ENCODE data around the gene MINK1.

MINK1 gene

DNA sequence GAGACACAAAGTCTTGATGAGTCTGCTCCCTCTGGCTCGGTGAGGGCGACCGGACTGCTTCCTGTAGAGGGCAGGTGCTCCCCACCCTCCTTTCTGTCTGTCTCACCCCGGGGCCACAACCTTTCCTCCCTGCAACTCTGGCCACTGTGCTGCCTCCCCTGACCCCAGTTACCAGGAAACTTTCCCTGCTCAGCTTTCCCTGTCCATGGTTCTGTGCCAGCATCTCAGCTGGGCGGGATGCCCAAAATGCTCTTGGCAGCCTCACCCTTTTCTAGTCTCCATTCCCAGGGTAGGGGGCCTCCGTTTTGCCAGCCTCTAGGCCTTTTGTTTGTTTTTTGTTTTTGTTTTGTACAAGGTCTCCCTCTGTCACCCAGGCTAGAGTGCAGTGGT lies 24.8 kb upstream of the MINK1 start:
- Histone ChIP-seq H3K27ac (peak overlapping the region in 4 of 21 experiments; percentile 25 to 88 (median 86)), H3K4me3 (peak overlapping the region in 4 of 7 experiments; percentile 73 to 89 (median 77))

DNA sequence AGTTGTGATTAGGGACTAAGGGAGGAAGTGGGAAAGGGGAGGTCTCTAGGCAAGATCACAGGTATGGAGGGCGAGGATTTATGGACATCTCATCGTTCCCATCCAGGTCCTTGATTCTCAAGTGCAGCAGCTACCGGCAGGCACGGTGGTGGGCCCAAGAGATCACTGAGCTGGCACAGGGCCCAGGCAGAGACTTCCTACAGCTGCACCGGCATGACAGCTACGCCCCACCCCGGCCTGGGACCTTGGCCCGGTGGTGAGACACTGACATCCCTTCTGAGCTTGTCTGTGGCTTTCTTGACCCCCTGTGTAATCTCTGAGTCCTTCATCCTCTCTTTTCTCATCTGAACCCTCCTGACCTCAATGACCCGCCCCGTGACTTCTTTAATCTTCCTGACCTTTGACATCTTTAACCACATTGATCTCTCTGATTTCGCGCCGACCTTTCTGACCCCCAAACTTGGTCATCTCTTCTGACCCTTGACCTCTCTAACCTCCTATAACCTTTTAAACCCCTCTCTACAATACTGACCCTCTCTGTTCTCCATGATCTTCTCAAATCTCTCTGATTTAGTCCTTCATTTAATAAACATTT lies 22.3 kb upstream of the MINK1 start:
- Histone ChIP-seq H3K27ac (no peak overlapping the region), H3K4me3 (no peak overlapping the region)

DNA sequence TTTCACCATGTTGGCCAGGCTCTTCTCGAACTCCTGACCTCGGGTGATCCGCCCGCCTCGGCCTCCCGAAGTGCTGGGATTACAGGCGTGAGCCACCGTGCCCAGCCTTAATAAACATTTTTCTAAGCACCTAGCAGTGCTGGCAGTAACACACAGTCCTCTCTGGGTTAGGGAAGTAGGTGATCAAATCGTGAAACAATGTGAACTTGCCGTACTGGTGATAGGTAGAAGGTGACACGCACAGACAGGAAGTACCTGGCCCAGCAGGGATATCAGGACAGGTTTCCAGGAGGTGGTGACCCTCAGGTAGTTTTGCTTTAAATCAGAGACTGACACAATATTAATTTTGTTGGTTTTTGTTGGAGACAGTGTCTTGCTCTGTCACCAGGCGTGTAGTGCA lies 21.7 kb upstream of the MINK1 start:
- Histone ChIP-seq H3K27ac (no peak overlapping the region), H3K4me3 (no peak overlapping the region)

DNA sequence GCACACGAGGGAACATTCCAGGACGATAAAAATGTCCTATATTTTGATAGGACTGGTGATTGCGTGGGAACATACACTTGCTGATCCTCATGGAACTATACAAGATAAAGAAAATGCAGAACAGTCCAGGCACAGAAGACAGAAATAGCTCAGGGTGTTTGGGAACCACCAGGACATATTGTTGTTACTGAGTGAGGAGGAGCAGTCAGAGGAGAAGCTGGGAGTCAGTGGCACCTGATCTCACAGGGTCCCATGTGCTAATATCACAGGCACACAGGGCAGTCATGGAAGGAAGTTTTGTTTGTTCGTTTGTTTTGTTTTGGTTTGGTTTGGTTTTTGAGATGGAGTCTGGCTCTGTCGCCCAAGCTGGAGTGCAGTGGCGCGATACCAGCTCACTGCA lies 20.4 kb upstream of the MINK1 start:
- H3K27ac ChIP-seq = no peak overlapping the region

DNA sequence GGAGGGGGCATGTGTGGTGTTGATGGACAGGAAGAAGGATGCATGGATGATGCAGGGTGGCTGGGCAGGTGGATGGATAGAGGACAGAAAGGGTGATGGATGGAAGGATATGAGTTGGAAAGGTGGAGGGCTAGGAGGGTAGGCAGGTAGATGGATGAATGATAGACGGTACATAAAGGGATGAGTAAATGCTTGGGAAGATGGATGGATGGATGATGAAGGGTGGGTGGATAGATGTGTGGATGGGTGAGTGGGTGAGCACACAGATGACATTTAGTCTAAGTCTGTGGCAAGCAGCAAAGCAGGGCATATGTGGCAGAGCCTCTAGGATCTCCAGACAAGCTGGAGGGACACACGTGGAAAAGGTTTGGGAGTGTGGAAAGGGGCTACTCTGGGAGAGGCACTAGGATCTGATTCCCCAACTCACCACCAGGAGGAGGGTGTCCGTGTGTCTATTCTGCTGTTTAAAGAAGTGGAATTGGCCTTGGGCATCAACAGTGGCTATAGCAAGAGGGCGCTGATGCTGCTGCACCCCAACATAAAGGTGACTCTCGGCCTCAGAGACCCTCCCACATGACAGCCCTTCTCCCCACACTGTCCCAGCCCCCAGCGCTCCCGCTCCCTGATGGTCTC lies 18.0 kb upstream of the MINK1 start:
- H3K27ac ChIP-seq = no peak overlapping the region
- H3K4me3 ChIP-seq = no peak overlapping the region

More for the DNA sequence above, 20.4 kb upstream of the MINK1 start:
- H3K4me3 ChIP-seq = no peak overlapping the region

DNA sequence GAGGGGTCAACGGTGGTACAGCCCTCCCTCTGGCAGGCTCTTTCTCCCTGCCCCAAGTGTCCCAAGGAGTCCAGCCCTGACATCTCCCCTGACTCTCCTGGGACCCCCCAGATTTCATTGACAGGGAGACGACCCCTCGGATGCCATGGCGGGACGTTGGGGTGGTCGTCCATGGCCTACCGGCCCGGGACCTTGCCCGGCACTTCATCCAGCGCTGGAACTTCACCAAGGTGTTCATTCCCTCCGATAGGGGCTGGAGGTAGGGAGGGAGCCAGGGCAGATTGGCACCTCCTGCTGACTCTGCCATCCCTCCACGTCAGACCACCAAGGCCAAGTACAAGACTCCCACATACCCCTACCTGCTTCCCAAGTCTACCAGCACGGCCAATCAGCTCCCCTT lies 16.3 kb upstream of the MINK1 start:
- Histone ChIP-seq H3K4me3 (no peak overlapping the region), H3K27ac (no peak overlapping the region)

DNA sequence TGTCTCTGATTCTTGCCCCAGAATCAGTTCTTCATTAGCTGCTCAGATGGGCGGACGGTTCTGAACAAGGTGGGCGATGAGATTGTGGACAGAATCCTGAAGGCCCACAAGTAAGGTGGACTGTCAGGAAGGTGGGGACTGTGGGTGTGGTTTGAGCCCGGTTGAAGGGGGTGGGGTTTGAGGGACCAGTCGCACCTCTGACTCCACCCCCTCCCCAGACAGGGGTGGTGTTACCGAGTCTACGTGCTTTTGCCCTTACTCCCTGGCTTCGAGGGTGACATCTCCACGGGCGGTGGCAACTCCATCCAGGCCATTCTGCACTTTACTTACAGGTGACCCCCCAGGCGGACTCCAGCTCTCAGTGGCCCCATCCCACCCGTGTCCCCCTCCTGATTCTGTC lies 14.9 kb upstream of the MINK1 start:
- no peak overlapping the region for H3K4me3 ChIP-seq
- H3K27ac ChIP-seq = no peak overlapping the region

DNA sequence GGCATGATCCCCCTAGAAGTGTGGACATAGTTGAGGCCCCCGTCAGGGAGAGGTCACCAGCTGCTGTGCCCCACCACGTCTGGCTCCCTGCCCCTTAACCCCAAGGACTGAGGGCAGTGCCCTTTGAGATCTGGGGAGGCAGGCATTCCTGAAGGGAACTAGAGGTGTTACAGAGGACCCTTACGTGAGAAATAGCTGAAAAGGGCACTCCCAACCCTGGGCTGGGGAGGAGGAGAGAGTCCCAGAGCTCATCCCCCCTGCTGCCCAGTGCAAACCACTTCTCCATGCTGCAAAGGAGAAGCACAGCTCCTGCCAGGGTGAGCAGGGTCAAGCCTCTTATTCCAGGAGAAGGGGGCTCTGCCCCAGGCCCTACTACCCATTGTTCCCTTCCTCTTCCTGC lies 10.3 kb upstream of the MINK1 start:
- H3K27ac ChIP-seq = no peak overlapping the region
- no peak overlapping the region for H3K4me3 ChIP-seq

DNA sequence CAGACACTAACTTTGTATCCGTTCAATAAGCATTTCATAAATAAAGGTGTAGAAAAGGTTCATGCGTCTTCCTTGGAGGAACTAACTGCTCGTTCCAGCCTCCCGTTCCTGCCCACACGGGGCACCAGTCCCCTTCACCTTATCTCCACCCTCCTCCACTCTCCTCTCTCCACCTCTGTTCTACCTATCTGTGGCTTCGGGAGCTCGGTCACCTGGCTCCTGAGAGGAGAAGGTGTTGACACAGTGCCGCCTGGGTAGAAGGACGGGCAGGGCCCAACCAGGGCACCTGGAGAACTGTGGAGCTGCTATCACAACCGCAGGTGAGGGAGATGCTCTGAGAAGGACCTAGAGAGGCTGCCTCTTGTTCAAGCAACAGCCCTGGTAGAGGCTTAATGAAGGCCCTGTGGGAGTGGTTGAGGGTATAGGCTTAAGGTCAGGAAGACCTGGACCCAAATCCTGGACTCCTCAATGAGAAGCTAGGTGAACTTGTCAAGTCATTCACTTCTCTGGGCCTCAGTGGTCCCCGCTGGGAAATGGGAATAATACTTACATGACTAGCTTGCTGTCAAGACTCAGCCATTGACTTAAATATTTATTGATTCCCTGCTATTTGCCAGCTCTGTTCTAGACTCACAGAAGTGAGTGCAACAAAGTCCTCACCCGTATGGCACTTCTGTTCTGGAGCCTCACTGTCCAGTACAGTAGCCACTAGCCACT lies 9.6 kb upstream of the MINK1 start:
- no peak overlapping the region for H3K27ac ChIP-seq
- no peak overlapping the region for H3K4me3 ChIP-seq

DNA sequence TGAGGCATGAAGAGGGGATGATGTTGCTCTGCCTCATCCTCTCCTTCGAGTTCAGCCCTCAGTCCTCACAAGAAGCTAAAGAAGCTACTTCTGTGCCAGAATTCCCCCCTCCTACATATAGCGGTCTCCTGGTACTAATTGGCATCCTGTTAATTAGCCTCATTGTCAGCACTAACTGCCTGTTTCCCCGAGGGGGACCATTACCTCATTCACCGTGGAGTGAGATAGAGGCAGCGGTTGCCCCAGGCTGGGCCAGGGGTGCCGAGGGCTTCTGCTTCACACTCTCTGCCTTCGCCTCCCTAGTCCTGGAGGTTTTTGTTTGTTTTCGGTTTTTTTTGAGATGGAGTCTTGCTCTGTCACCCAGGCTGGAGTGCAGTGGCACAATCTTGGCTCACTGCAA lies 5.7 kb upstream of the MINK1 start:
- Histone ChIP-seq H3K4me3 (no peak overlapping the region), H3K27ac (no peak overlapping the region)

DNA sequence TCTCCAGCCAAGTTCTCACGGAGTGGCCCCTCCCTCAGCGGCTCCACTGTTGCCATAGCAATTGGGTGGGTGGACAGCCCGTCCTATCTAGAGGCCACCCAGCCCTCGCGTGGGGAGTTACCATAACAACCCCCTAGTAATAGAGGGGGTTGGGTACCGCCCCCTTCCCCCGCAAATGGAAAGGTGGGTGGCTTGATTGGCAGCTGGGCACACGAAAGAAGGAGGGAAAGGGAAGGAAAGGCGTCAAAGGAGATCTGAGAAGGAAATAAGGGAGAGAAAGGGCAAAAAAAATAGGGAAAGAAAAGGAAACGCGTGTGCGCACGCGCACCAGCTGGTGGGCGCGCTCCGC lies 337 bp upstream of the MINK1 start:
- Histone ChIP-seq H3K4me3 (peak overlapping the region; percentile 77 to 98 (median 91)), H3K27ac (peak overlapping the region in 20 of 21 experiments; percentile 84 to 99 (median 94))

DNA sequence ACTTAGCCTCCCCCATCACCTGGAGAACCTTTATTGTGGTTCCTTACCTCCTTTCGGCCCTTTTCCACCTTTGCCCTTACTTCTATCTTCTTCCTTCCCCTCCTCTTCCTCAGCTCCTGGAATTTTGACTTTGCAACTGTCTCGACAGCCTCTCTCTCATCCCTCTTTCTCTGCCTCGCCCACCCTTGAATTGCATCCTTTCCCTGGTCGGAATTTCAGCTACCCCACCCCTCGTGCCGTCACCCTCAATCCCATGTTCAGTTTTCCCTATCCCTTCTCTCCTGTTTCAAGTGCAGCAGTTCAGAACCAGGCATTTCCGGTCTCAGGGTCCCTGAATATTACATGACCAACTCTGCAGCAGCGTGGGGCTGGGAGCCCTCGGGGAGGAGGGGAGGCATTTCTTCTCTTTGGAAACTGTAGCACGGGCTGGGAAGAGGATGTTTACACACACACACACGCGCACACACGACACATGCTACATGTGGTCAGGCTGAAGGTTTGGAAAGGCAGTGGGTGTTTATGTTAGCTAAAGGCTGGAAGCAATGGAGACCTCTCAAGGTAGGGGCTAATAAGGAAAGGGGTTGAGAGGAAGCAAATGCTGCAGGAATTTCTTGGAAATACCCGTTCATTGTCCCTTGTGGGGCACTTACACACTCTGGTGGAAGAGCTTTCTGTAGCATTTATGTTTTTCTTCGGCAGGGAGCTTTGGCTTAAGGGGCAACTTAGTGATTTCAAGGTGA lies 971 bp downstream of the MINK1 start:
- Histone ChIP-seq H3K27ac (peak overlapping the region in 20 of 21 experiments; percentile 84 to 99 (median 94)), H3K4me3 (peak overlapping the region; percentile 77 to 98 (median 91))

DNA sequence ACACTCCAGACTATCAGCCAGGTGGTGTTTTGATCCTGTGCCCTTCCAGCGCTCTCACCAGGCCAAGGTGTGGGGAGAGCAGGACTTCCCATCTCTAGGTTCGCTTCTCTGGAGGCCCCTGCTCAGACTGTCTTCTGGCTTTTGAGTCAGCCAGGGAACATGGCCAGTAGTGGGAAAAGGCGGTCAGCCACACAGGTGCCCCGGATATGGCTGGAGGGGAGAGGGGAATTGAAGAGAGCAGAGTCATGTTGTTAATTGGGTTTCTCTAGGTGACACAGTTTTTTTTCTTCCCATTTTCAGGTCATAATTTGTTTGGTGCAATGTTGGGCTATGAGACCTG lies 1.5 kb downstream of the MINK1 start:
- H3K4me3 ChIP-seq = peak overlapping the region; percentile 77 to 98 (median 91)

DNA sequence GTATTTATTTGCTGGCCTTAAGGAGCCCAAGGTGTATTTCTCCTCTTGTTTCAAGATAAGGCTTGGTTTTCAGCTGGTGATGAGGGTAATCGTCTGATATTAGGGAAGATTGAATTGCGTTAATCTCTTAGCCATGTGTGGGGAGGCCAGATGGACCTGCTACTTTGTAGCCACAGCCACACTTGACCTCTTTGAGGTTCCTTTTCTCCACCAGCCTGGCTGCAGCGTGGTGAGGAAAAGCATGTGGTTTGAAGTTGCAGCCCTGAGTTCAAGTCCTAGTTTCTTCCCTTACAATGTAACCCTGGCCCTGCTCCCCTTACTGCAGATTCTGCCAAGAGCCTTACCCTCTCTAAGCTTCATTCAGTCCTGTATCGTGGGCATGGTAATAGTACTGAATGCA lies 3.1 kb downstream of the MINK1 start:
- H3K27ac ChIP-seq = peak overlapping the region in 7 of 21 experiments; percentile 28 to 96 (median 73)

More for the DNA sequence above, 1.5 kb downstream of the MINK1 start:
- peak overlapping the region in 16 of 21 experiments; percentile 3 to 99 (median 94) for H3K27ac ChIP-seq

DNA sequence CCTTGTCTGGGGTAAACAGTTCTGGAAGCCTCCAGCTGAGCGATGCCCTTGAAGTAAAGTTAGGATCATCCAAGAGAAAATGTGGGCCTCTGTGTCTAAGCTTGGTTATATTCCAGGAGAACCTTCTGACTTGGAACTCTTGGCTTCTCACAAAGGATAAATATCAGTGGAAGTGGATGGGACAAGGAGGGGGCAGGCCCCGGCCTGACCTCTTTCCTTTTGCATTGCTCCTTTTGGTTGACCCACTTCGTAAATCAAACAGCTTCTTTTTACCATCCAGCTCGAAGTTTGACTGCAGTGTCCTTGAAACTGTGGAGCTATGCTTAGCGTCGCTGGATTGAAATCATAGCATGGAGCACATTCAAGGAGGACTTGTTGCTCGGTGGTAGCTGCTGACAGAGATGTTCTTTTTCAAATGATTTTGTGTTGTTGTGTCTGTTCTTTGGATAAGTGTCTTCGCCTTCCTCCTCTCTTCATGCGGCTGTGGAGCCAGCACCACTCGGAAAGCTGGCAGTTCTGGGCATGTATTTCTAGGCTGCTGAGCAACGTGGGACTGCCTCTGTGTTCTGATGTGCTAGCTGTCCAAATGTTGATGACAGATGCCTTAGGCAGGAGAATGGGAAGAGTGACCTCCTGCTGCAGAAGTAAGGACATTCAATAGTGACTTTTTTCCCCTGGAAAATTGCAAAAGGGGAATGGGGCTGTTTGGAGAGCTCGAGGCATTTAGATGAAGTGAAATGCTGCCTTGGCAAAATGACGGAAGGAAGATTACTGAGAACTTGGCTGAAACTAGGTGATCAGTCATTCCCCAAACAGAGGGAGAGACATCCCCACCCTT lies 4.5 kb downstream of the MINK1 start:
- Histone ChIP-seq H3K4me3 (no peak overlapping the region), H3K27ac (peak overlapping the region in 8 of 21 experiments; percentile 3 to 95 (median 41))

More for the DNA sequence above, 3.1 kb downstream of the MINK1 start:
- no peak overlapping the region for H3K4me3 ChIP-seq

DNA sequence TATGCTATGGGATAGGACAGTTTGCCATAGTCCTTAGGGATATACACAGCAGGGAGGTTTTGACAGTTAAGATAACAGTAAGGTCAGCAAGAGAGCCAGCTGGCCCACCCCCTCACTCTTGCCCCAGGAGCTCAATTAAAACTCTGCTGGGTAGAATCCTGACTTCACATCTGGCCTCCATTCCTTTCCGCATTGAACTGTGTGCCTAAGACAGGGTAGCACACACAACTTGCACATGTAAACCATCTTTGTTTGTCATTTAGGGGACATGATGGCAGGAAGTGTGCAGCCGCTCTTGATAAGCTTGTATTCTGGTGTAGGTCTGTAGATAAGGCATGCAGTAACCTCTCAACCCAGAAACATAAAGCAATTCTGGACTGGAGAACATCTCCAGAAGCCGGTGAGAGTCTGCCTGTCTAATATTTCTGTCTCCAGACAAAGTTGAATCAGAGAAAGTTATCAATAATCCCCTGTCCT lies 5.2 kb downstream of the MINK1 start:
- Histone ChIP-seq H3K27ac (peak overlapping the region in 4 of 21 experiments; percentile 3 to 95 (median 8)), H3K4me3 (no peak overlapping the region)

DNA sequence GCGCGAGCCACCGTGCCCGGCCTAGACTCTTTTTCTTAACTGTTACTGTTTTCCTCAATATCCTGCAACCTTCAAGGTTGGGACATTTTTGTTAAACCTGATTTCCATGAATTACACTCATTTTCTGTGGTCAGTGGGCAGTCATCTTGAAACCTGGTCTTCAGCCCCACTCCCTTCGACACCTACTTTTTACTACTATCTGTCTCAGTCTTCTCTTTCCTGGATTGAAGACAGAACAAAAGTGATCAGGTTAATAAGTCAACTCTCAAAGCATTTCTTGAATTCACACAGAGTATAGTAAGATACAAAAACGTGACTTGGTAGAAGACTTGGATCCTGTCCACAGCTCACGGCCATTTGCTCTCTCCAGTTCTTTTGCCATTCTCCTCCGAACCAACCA lies 6.1 kb downstream of the MINK1 start:
- Histone ChIP-seq H3K4me3 (no peak overlapping the region), H3K27ac (peak overlapping the region in 2 of 21 experiments; percentile 24 to 59)

DNA sequence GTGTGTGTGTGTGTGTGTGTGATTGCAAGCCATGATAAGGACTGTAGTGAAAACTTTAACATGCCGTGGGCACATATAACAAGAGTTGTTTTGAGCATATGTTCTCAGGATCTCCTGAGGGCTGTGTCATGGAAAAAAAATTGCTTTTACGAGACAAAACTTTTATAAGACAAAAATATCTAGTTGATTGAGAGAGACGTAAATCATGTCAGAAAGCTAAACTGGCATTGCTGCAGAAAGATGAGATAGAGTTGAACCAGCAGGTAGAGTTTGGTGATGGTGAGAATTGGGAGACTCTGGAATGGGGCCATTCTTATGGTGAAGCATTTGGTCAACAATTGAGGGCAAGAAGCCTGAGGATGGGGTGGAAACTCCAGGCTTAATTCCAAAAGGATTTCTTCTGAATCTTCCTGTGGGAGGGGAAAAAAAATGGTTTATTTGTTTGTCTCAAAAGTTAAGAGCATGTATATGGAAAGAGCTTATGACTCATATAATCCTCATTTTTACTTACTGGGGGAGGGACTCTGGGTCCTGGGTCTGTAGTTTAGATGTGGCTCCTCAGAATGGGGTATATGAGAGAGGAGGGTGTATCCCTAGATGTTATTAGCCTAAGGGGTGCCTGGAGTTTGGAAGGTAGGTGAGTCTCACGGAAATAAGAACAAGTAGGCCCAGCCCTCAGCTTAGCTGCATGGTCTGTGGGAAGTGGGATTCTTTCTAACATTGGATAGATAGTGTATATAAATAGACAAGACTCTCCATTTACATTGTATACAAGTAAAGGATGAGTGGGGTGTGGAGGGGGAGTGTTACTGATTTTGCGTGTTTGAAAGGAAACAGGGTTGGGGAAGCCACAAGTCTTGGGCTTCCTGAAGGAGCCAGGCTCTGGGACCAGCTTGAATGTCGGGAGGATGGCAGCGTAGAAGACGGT lies 7.1 kb downstream of the MINK1 start:
- peak overlapping the region in 6 of 21 experiments; percentile 10 to 59 (median 18) for H3K27ac ChIP-seq

More for the DNA sequence above, 7.1 kb downstream of the MINK1 start:
- H3K4me3 ChIP-seq = no peak overlapping the region

Measured in skin epidermis (tissue), 12 donors.